ENCODE measurements around the gene ABCC2.

DNA sequence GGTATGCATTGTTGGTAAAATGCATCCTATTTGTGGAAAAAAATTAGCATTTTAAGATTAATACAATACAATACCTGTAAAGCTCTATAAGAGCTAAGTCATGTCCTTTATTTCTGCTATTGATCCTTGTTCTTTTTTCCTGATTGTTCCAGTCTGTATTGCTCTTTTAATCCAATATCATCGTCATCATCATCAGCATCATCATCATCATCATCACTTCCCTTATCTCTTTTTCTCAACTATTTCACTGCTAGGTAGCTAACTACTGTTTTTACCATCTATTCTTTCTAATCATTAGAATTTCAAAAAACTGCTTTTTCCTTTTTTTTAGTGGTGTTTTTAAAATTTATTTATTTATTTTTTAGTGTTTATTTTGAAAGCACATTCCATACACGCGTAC is 71.2 kb downstream of the ABCC2 start:
- TF ChIP-seq, protein P1, sequence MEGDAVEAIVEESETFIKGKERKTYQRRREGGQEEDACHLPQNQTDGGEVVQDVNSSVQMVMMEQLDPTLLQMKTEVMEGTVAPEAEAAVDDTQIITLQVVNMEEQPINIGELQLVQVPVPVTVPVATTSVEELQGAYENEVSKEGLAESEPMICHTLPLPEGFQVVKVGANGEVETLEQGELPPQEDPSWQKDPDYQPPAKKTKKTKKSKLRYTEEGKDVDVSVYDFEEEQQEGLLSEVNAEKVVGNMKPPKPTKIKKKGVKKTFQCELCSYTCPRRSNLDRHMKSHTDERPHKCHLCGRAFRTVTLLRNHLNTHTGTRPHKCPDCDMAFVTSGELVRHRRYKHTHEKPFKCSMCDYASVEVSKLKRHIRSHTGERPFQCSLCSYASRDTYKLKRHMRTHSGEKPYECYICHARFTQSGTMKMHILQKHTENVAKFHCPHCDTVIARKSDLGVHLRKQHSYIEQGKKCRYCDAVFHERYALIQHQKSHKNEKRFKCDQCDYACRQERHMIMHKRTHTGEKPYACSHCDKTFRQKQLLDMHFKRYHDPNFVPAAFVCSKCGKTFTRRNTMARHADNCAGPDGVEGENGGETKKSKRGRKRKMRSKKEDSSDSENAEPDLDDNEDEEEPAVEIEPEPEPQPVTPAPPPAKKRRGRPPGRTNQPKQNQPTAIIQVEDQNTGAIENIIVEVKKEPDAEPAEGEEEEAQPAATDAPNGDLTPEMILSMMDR (conservative IDR thresholded peaks at IDR 0.05; ENCODE audit: low read length): no peak
- TF ChIP-seq EZH2phosphoT487 (IDR thresholded peaks at IDR 0.05; ENCODE audit: borderline replicate concordance, low read depth, low read length): no peak

Measured in OCI-LY7 (cell line).